ENCODE results near the gene LHFPL6.

The LHFPL6 gene

GRCh38 chr13:39408512-39408911, 194.5 kb downstream of the LHFPL6 start:
- TF ChIP-seq TCF12 (IDR thresholded peaks at IDR 0.05; ENCODE audit: low read depth) (no peak), REST (IDR thresholded peaks at IDR 0.05; ENCODE audit: low read depth) (no peak), RAD21 (IDR thresholded peaks at IDR 0.05; ENCODE audit: low read depth) (no peak), CEBPB (IDR thresholded peaks at IDR 0.05) (no peak), NFIC (IDR thresholded peaks at IDR 0.05) (no peak), MAX (IDR thresholded peaks at IDR 0.05) (no peak), TEAD4 (IDR thresholded peaks at IDR 0.05) (no peak), ZBTB7A (IDR thresholded peaks at IDR 0.05; ENCODE audit: low read depth) (no peak), USF1 (IDR thresholded peaks at IDR 0.05) (no peak), EP300 (IDR thresholded peaks at IDR 0.05; ENCODE audit: borderline replicate concordance) (no peak), YY1 (IDR thresholded peaks at IDR 0.05; ENCODE audit: low read depth) (no peak), FOXM1 (IDR thresholded peaks at IDR 0.05; ENCODE audit: borderline replicate concordance, low read depth) (no peak), TAF1 (IDR thresholded peaks at IDR 0.05; ENCODE audit: low read depth) (no peak)

- TF ChIP-seq RAD21 (IDR thresholded peaks at IDR 0.05; ENCODE audit: low read depth), result no peak
Observed at GRCh38 chr13:39407786-39408185, 195.2 kb downstream of the LHFPL6 start.

GRCh38 chr13:39407138-39407537, 195.9 kb downstream of the LHFPL6 start:
- TF ChIP-seq NFIC (IDR thresholded peaks at IDR 0.05) (no peak), CEBPB (IDR thresholded peaks at IDR 0.05) (no peak), FOXM1 (IDR thresholded peaks at IDR 0.05; ENCODE audit: borderline replicate concordance, low read depth) (no peak), TCF12 (IDR thresholded peaks at IDR 0.05; ENCODE audit: low read depth) (no peak), CREB1 (IDR thresholded peaks at IDR 0.05; ENCODE audit: low read depth) (no peak), EP300 (IDR thresholded peaks at IDR 0.05; ENCODE audit: borderline replicate concordance) (no peak), REST (IDR thresholded peaks at IDR 0.05; ENCODE audit: low read depth) (no peak), EGR1 (IDR thresholded peaks at IDR 0.05) (no peak), TAF1 (IDR thresholded peaks at IDR 0.05; ENCODE audit: low read depth) (no peak), RAD21 (IDR thresholded peaks at IDR 0.05; ENCODE audit: low read depth) (no peak), ZBTB7A (IDR thresholded peaks at IDR 0.05; ENCODE audit: low read depth) (no peak), USF1 (IDR thresholded peaks at IDR 0.05) (no peak), MAX (IDR thresholded peaks at IDR 0.05) (no peak), YY1 (IDR thresholded peaks at IDR 0.05; ENCODE audit: low read depth) (no peak), TEAD4 (IDR thresholded peaks at IDR 0.05) (no peak)

GRCh38 chr13:39406688-39407087, 196.3 kb downstream of the LHFPL6 start:
- TF ChIP-seq EGR1 (IDR thresholded peaks at IDR 0.05) (no peak), CREB1 (IDR thresholded peaks at IDR 0.05; ENCODE audit: low read depth) (no peak), CEBPB (IDR thresholded peaks at IDR 0.05) (no peak), TAF1 (IDR thresholded peaks at IDR 0.05; ENCODE audit: low read depth) (no peak), ZBTB7A (IDR thresholded peaks at IDR 0.05; ENCODE audit: low read depth) (no peak), EP300 (IDR thresholded peaks at IDR 0.05; ENCODE audit: borderline replicate concordance) (no peak), USF1 (IDR thresholded peaks at IDR 0.05) (no peak), TCF12 (IDR thresholded peaks at IDR 0.05; ENCODE audit: low read depth) (no peak), RAD21 (IDR thresholded peaks at IDR 0.05; ENCODE audit: low read depth) (no peak), REST (IDR thresholded peaks at IDR 0.05; ENCODE audit: low read depth) (no peak), YY1 (IDR thresholded peaks at IDR 0.05; ENCODE audit: low read depth) (no peak), TEAD4 (IDR thresholded peaks at IDR 0.05) (no peak), FOXM1 (IDR thresholded peaks at IDR 0.05; ENCODE audit: borderline replicate concordance, low read depth) (no peak)
